ENCODE measurements around the gene GPR4.

The GPR4 gene

GRCh38 chr19:45577111-45577905 is 24.7 kb downstream of the GPR4 start:
- H3K4me3 ChIP-seq (ENCODE audit: control insufficient read depth, low read depth, low read length): no peak overlapping the region
- DNase-seq (ENCODE audit: low read depth): peak; percentile 58
- no peak for TF ChIP-seq CTCF (IDR thresholded peaks at IDR 0.05; ENCODE audit: control insufficient read depth, insufficient read depth, low read depth, low read length, missing control alignments)

DNA sequence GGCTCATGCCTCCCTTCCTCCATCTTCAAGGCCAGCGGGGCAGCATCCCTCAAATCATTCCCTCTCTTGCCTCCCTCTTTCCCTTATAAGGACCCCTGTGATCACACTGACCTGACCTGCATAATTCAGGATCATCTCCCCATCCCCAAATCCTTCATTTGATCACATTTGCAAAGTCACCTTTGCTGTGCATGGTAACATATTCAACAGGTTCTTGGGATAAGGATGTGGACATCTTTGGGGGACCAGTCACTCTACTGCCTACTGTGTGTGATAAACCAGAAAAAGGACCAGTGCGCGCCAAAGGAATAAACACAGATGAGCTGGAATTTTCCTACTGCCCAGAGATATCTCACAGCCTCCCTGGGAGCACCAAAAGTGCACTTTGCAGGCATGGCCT is 25.3 kb downstream of the GPR4 start:
- no peak for TF ChIP-seq CTCF (IDR thresholded peaks at IDR 0.05; ENCODE audit: control insufficient read depth, insufficient read depth, low read depth, low read length, missing control alignments)
- DNase-seq (ENCODE audit: low read depth): no peak
- H3K4me3 ChIP-seq (ENCODE audit: control insufficient read depth, low read depth, low read length): no peak overlapping the region

DNA sequence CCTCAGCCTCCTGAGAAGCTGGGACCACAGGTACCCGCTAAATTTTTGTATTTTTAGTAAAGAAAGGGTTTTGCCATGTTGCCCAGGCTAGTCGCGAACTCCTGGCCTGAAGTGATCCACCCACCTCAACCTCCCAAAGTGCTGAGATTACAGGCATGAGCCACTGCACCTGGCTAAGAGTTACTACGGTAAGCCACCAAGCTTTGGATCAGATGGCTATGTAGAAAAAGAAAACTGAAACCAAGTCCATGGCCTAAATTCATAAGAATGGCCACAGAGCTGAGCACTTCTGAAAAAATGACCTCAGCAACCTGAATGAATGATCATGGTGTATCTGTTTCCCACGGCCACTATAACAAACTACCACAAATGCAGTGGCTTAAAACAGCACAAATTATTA is 26.8 kb downstream of the GPR4 start:
- no peak for TF ChIP-seq CTCF (IDR thresholded peaks at IDR 0.05; ENCODE audit: control insufficient read depth, insufficient read depth, low read depth, low read length, missing control alignments)
- DNase-seq (ENCODE audit: low read depth): no peak
- H3K4me3 ChIP-seq (ENCODE audit: control insufficient read depth, low read depth, low read length): no peak overlapping the region

- no peak for DNase-seq (ENCODE audit: low read depth)
- TF ChIP-seq CTCF (IDR thresholded peaks at IDR 0.05; ENCODE audit: control insufficient read depth, insufficient read depth, low read depth, low read length, missing control alignments): no peak
Observed at GRCh38 chr19:45574526-45574925, 27.5 kb downstream of the GPR4 start.

DNA sequence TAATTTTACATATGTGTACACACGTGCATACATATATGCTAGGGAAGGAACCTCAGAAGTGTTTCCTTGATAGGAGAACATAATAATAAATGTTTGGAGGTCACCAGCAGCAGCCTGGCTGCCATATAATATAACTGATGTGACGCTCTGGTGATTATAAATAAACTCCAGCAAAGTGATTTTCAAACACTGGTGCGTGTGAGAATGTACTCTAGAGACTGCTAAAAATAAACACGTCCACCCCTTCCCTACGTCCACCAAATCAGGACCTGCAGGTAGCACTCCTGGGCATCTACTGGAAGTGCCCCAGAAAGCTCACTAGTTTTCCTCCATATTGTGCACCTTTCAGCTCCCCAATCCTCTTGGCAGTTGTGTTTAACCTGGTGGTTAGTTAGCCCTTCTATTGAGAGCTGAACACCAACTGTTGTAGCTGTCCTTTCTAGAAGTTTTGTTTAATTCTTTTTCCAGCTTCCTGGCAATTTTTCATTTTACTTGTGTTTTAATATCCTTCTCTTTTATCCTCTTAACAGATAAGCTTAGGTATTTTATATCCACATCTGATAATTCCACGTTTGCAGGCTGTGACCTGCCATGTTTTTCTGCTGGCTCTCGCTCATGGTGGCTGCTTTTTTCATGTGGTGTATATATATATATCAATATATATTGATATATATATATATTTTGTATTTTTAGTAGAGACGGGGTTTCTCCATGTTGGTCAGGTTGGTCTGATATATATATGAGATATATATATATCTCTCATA is 30.4 kb downstream of the GPR4 start:
- no peak for TF ChIP-seq CTCF (IDR thresholded peaks at IDR 0.05; ENCODE audit: control insufficient read depth, insufficient read depth, low read depth, low read length, missing control alignments)
- no peak overlapping the region for H3K4me3 ChIP-seq (ENCODE audit: control insufficient read depth, low read depth, low read length)
- no peak for DNase-seq (ENCODE audit: low read depth)

More at GRCh38 chr19:45574526-45574925, 27.5 kb downstream of the GPR4 start:
- H3K4me3 ChIP-seq (ENCODE audit: control insufficient read depth, low read depth, low read length): no peak overlapping the region

GRCh38 chr19:45569619-45570421 is 32.2 kb downstream of the GPR4 start:
- TF ChIP-seq CTCF (IDR thresholded peaks at IDR 0.05; ENCODE audit: control insufficient read depth, insufficient read depth, low read depth, low read length, missing control alignments): peak; percentile 89
- no peak overlapping the region for H3K4me3 ChIP-seq (ENCODE audit: control insufficient read depth, low read depth, low read length)
- DNase-seq (ENCODE audit: low read depth): no peak
